Stomach (tissue), 4 donors: Measurements from ENCODE around the gene LYSMD1.

Experiments used
- POLR2A ChIP-seq, 4 donors: fragments of 450-650 bp; IDR thresholded peaks; one replicate each; pipeline ENCODE4 v1.6.1; 2016; ENCODE audit warnings: antibody characterized with exemption in 4 of 4, control low read depth in 2 of 4, mild to moderate bottlenecking in 1 of 4, moderate library complexity in 1 of 4
- TF ChIP-seq, protein P1 (sequence below), 7 experiments: fragments of 450-650 bp in 4 of 7; fragments of 200-600 bp in 3 of 7; sonication (generic) in 3 of 7; IDR thresholded peaks; one replicate each; pipeline ENCODE4 v1.5.1; 2016 to 2019; ENCODE audit warnings: antibody characterized with exemption in 7 of 7, control low read depth in 2 of 7, mild to moderate bottlenecking in 1 of 7

DNA sequence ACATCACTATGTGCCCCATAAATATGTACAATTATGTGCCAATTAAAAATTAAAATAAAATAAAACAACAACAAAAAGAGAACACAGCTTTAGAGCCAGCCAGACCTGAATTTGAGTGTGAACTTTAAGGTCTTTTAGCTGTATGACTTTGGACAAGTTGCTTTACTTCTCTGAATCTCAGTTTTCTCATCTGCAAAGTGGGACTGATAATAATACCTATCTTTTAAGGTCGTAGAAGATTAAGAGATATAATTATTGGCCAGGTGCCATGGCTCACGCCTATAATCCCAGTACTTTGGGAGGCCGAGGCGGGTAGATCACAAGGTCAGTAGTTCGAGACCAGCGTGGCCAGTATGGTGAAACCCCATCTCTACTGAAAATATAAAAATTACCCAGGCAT is 27.6 kb upstream of the LYSMD1 start:
- TF ChIP-seq, protein P1, sequence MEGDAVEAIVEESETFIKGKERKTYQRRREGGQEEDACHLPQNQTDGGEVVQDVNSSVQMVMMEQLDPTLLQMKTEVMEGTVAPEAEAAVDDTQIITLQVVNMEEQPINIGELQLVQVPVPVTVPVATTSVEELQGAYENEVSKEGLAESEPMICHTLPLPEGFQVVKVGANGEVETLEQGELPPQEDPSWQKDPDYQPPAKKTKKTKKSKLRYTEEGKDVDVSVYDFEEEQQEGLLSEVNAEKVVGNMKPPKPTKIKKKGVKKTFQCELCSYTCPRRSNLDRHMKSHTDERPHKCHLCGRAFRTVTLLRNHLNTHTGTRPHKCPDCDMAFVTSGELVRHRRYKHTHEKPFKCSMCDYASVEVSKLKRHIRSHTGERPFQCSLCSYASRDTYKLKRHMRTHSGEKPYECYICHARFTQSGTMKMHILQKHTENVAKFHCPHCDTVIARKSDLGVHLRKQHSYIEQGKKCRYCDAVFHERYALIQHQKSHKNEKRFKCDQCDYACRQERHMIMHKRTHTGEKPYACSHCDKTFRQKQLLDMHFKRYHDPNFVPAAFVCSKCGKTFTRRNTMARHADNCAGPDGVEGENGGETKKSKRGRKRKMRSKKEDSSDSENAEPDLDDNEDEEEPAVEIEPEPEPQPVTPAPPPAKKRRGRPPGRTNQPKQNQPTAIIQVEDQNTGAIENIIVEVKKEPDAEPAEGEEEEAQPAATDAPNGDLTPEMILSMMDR (IDR thresholded peaks at IDR 0.05): no peak
- TF ChIP-seq POLR2A (IDR thresholded peaks at IDR 0.05): no peak
